WTC11 (cell line): ENCODE results near the gene NBL1. TPM values are rescaled to one million over a fixed set of nuclear protein-coding genes. Genes with fewer than 3 reads are reported as not detected.

Experiments used
- ATAC-seq: fragments of 200-7000 bp; cut with Tn5 transposase; 2 replicates; pipeline ENCODE4 v1.10.0; 2021; ENCODE audit warnings: mild to moderate bottlenecking, moderate library complexity
- CTCF ChIA-PET: fragments of 300-600 bp; sonication (Branson Sonifier 250); formaldehyde crosslinking; loops from one replicate; lab custom pipeline; 2021; ENCODE audit warnings: antibody characterized with exemption; lab: Charles Lee
- POLR2A ChIA-PET: fragments of 350-600 bp; sonication (Branson Sonifier 250); formaldehyde crosslinking; loops from one replicate; lab custom pipeline; 2021; ENCODE audit warnings: antibody characterized with exemption; lab: Charles Lee
- DNase-seq: peaks from one replicate; pipeline ENCODE4 v3.0.0; 2021; ENCODE audit warnings: low spot score
- H3K27ac Mint-ChIP-seq: 2 replicates; pipeline ENCODE4 v1.8.0; 2021; ENCODE audit warnings: mixed read lengths
- H3K27me3 Mint-ChIP-seq: 2 replicates; pipeline ENCODE4 v1.8.0; 2021; ENCODE audit warnings: low read depth, mild to moderate bottlenecking, moderate library complexity, mixed read lengths
- H3K36me3 Mint-ChIP-seq: 2 replicates; pipeline ENCODE4 v1.8.0; 2021; ENCODE audit warnings: mixed read lengths
- H3K4me1 Mint-ChIP-seq: 2 replicates; pipeline ENCODE4 v1.8.0; 2022; ENCODE audit warnings: mixed read lengths
- H3K4me3 Mint-ChIP-seq: 2 replicates; pipeline ENCODE4 v1.8.0; 2021; ENCODE audit warnings: mild to moderate bottlenecking, moderate library complexity, mixed read lengths
- H3K9me3 Mint-ChIP-seq: 2 replicates; pipeline ENCODE4 v1.8.0; 2021; ENCODE audit warnings: mixed read lengths
- AR ChIP-seq: fragments of 250-450 bp; sonication (Bioruptor Pico); IDR thresholded peaks from 2 replicates; pipeline ENCODE4 v1.9.0; 2021; ENCODE audit warnings: mild to moderate bottlenecking
- ARID4B ChIP-seq: sonication (generic); formaldehyde crosslinking; IDR thresholded peaks from 2 replicates; pipeline ENCODE4 v1.8.0; 2023; ENCODE audit warnings: missing genetic modification reagents, mild to moderate bottlenecking, borderline replicate concordance
- CDX4 ChIP-seq: fragments of 250-450 bp; sonication (Bioruptor Pico); IDR thresholded peaks from 2 replicates; pipeline ENCODE4 v1.9.0; 2021; ENCODE audit warnings: moderate library complexity, mild to moderate bottlenecking, inconsistent platforms, borderline replicate concordance
- E2F1 ChIP-seq: sonication (generic); formaldehyde crosslinking; IDR thresholded peaks from 2 replicates; pipeline ENCODE4 v1.8.0; 2022; ENCODE audit warnings: mild to moderate bottlenecking, missing genetic modification reagents
- E2F5 ChIP-seq: sonication (generic); formaldehyde crosslinking; IDR thresholded peaks from 2 replicates; pipeline ENCODE4 v1.8.1; 2022; ENCODE audit warnings: mild to moderate bottlenecking, moderate library complexity, missing genetic modification reagents
- EMX1 ChIP-seq: fragments of 250-450 bp; sonication (Bioruptor Pico); IDR thresholded peaks from 2 replicates; pipeline ENCODE4 v1.8.0; 2021; ENCODE audit warnings: mild to moderate bottlenecking
- FOXK1 ChIP-seq: sonication (generic); formaldehyde crosslinking; IDR thresholded peaks from 2 replicates; pipeline ENCODE4 v1.8.0; 2022; ENCODE audit warnings: mild to moderate bottlenecking, moderate library complexity, missing genetic modification reagents
- GRHL2 ChIP-seq: fragments of 250-450 bp; sonication (Bioruptor Pico); IDR thresholded peaks from 2 replicates; pipeline ENCODE4 v1.8.0; 2022; ENCODE audit warnings: mild to moderate bottlenecking, moderate library complexity; ENCODE audit not compliant: insufficient replicate concordance, severe bottlenecking
- NR1H2 ChIP-seq: sonication (generic); formaldehyde crosslinking; IDR thresholded peaks from 2 replicates; pipeline ENCODE4 v1.9.0; 2021; ENCODE audit warnings: mild to moderate bottlenecking, moderate library complexity, missing genetic modification reagents
- PREB ChIP-seq: sonication (generic); formaldehyde crosslinking; IDR thresholded peaks from 2 replicates; pipeline ENCODE4 v1.8.1; 2022; ENCODE audit warnings: mild to moderate bottlenecking, missing genetic modification reagents, moderate library complexity, borderline replicate concordance
- RELA ChIP-seq: sonication (generic); formaldehyde crosslinking; IDR thresholded peaks from 2 replicates; pipeline ENCODE4 v1.8.1; 2022; ENCODE audit warnings: missing genetic modification reagents, mild to moderate bottlenecking, borderline replicate concordance
- SMAD3 ChIP-seq: sonication (generic); formaldehyde crosslinking; IDR thresholded peaks from 2 replicates; pipeline ENCODE4 v1.8.0; 2022; ENCODE audit warnings: missing genetic modification reagents, mild to moderate bottlenecking, borderline replicate concordance
- SOX15 ChIP-seq: fragments of 250-450 bp; sonication (Bioruptor Pico); IDR thresholded peaks from 2 replicates; pipeline ENCODE4 v1.9.0; 2021; ENCODE audit warnings: mild to moderate bottlenecking
- TCF7 ChIP-seq: sonication (generic); formaldehyde crosslinking; IDR thresholded peaks from 2 replicates; pipeline ENCODE4 v1.8.0; 2022; ENCODE audit warnings: mild to moderate bottlenecking, low read depth, missing genetic modification reagents, moderate library complexity
- USF2 ChIP-seq: sonication (generic); formaldehyde crosslinking; IDR thresholded peaks from 2 replicates; pipeline ENCODE4 v1.8.1; 2023; ENCODE audit warnings: mild to moderate bottlenecking, missing genetic modification reagents, moderate library complexity
- ZMAT4 ChIP-seq: fragments of 250-450 bp; sonication (Bioruptor Pico); IDR thresholded peaks from 2 replicates; pipeline ENCODE4 v1.9.0; 2021; ENCODE audit warnings: mild to moderate bottlenecking
- ZNF232 ChIP-seq: sonication (generic); formaldehyde crosslinking; IDR thresholded peaks from 2 replicates; pipeline ENCODE4 v1.8.0; 2022; ENCODE audit warnings: mild to moderate bottlenecking, missing genetic modification reagents
- total RNA-seq: library from RNA; stranded (reverse); gene quantifications from 3 replicates; pipeline ENCODE4 v1.2.3, GENCODE V29; 2021

Gene NBL1
- total RNA-seq, 1 experiment from 2014 or later: 17.1 TPM

GRCh38 chr1:19602486-19602885, 41.6 kb upstream of the NBL1 start (continued):
- TF ChIP-seq PREB (CRISPR knock-in tag) (no peak), SMAD3 (no peak), FOXK1 (CRISPR knock-in tag) (no peak), USF2 (CRISPR knock-in tag) (no peak), TCF7 (CRISPR knock-in tag) (no peak)

GRCh38 chr1:19605967-19606366, 38.1 kb upstream of the NBL1 start:
- no peak for DNase-seq
- Mint-ChIP-seq H3K9me3 (0 out of 2 replicates have a peak, but pooled peaks cover 3% of the 10 kb centered on the region), H3K27me3 (no peaks in the 10 kb centered on the region), H3K4me3 (no peak overlapping the region), H3K27ac (no peak overlapping the region; the same call in 1 of the 2 replicates), H3K36me3 (peaks cover 8% of the 10 kb centered on the region; the same call in 1 of the 2 replicates), H3K4me1 (no peaks in the 10 kb centered on the region)
- TF ChIP-seq ARID4B (CRISPR knock-in tag) (no peak), E2F1 (CRISPR knock-in tag) (no peak), ZMAT4 (CRISPR knock-in tag) (no peak), AR (CRISPR knock-in tag) (no peak), EMX1 (no peak), E2F5 (no peak), NR1H2 (CRISPR knock-in tag) (no peak), RELA (CRISPR knock-in tag) (no peak), CDX4 (no peak), SOX15 (CRISPR knock-in tag) (no peak), GRHL2 (no peak), ZNF232 (no peak)
- no peak for ATAC-seq
- ChIA-PET CTCF (interaction anchor here (0.8 to 1.1 kb wide), 2 partner anchors 9 to 34 kb away, joined by 3 read pairs; a partner anchor contains a TSS), POLR2A (no interaction called here)
